Activated T-cell treated with anti-CD3 and anti-CD28 coated beads, Interleukin-2, amount 50 U/mL, for 4 hours (primary cell): Measurements from ENCODE around the gene POLR1A. TPM values are rescaled to one million over a fixed set of nuclear protein-coding genes. Genes with fewer than 3 reads are reported as not detected.

Source experiments
- ATAC-seq, 2 donors: fragments of 200-7000 bp; cut with Tn5 transposase; one replicate each; pipeline ENCODE4 v1.10.0; 2021
- DNase-seq: peaks from one replicate; pipeline ENCODE4 v3.0.0-alpha.2; 2020
- H3K27me3 Mint-ChIP-seq: one replicate; pipeline ENCODE4 v1.8.0; 2021; ENCODE audit warnings: low read depth, mixed read lengths
- H3K36me3 Mint-ChIP-seq: one replicate; pipeline ENCODE4 v1.8.0; 2022; ENCODE audit warnings: mixed read lengths; ENCODE audit not compliant: insufficient read depth
- H3K4me1 Mint-ChIP-seq: one replicate; pipeline ENCODE4 v1.8.0; 2021; ENCODE audit warnings: low read depth, mixed read lengths
- H3K4me3 Mint-ChIP-seq: one replicate; pipeline ENCODE4 v1.8.0; 2021; ENCODE audit warnings: mild to moderate bottlenecking, moderate library complexity, mixed read lengths
- H3K9me3 Mint-ChIP-seq: one replicate; pipeline ENCODE4 v1.8.0; 2021; ENCODE audit warnings: mixed read lengths
- total RNA-seq, 3 donors: library from RNA; stranded (reverse); gene quantifications; one replicate each; pipeline ENCODE4 v1.2.1, GENCODE V29; 2021

POLR1A gene
- total RNA-seq, 3 donors from 2014 or later = 80.3 to 86.3 (median 81.4) TPM

DNA sequence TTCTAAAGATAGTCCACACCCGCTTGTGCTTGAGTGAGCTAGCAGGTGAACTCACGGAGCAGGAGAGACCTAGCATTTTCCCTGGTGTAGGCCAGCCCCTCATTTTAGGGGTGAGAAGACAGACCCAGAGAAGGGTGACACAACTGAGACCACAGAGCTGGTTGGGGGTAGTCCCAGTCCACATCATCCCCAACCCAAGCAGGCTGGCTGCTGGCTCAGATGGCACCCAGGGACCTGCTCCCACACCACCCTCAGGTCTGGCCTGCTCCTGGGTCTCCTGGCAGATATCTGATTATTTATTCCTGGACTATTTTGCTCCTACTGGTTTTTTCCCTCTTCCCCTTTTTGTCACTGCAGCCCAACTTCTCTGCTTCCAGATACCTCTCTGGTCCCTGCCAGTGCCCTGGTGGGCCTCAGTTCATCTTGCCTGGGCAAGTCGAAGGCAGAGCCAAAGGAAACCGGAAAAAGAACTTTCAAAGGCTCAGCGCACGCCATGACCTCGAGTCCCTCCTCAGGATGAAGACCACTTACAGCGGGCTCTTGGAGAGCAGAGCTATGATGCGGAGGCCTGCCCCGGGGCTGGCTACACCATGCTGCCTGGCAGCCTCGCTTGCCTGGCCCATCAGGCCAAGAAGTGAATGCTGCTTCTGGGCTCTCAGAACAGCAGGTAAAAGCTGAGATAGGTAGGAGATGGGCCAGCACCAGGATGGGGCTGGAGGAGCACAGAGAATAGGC, 72.7 kb downstream of the POLR1A start:
- peaks cover 57% of the 10 kb centered on the region for H3K36me3 Mint-ChIP-seq
- no peak for DNase-seq
- peaks cover 50% of the 10 kb centered on the region for H3K4me1 Mint-ChIP-seq
- H3K27me3 Mint-ChIP-seq = no peaks in the 10 kb centered on the region
- ATAC-seq = no peak
- no peak overlapping the region for H3K4me3 Mint-ChIP-seq
- no peaks in the 10 kb centered on the region for H3K9me3 Mint-ChIP-seq

DNA sequence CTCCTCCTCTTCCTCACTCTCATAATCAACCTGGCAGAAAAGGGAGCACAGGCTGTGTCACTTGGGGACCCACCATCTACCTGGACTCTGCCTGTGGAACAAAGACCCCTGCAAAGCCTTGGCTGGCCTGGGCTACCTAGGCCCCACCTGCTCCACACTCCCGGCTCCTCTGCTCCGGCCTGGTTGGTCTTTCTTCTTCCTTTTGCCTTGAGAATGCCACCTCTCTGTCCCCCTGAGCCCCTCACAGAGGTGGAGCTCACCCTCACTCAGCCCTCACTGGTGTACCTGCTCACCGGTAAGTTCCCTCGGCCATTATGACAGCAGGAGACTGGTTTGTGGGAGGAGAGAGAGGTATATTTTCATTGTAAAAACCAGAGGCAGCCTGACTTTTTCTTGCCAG, 74.1 kb downstream of the POLR1A start:
- H3K36me3 Mint-ChIP-seq = peaks cover 58% of the 10 kb centered on the region
- H3K27me3 Mint-ChIP-seq = no peaks in the 10 kb centered on the region
- no peak overlapping the region for H3K4me3 Mint-ChIP-seq
- no peak for DNase-seq
- H3K4me1 Mint-ChIP-seq = peaks cover 36% of the 10 kb centered on the region
- H3K9me3 Mint-ChIP-seq = no peaks in the 10 kb centered on the region
- ATAC-seq = no peak

DNA sequence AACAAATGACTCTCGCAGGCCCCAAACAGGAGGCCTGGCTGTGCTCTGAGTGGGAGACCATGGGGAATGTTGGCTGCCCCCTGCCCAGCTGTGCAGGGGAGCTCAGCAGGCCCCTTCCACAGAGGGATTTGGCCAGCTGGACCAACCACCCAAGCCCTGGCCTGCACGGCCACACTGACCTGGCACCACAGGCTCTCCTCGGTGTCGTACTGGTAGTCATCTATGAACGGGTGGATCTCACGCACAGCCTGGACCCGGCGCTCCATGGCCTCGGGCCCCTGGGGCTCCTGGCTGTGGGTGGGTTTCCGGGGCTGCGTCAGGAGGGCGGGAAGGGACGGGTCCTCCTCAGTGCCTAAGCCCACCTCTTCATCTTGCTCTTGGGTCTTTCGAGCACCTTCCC, 74.5 kb downstream of the POLR1A start:
- no peaks in the 10 kb centered on the region for H3K9me3 Mint-ChIP-seq
- no peaks in the 10 kb centered on the region for H3K27me3 Mint-ChIP-seq
- peaks cover 58% of the 10 kb centered on the region for H3K36me3 Mint-ChIP-seq
- no peak for DNase-seq
- H3K4me3 Mint-ChIP-seq = no peak overlapping the region
- peaks cover 31% of the 10 kb centered on the region for H3K4me1 Mint-ChIP-seq
- ATAC-seq = no peak

GRCh38 chr2:86029873-86030272, 75.8 kb downstream of the POLR1A start:
- H3K36me3 Mint-ChIP-seq = peaks cover 63% of the 10 kb centered on the region
- DNase-seq = no peak
- no peaks in the 10 kb centered on the region for H3K9me3 Mint-ChIP-seq
- H3K4me1 Mint-ChIP-seq = peaks cover 18% of the 10 kb centered on the region
- ATAC-seq = no peak
- H3K27me3 Mint-ChIP-seq = no peaks in the 10 kb centered on the region
- no peak overlapping the region for H3K4me3 Mint-ChIP-seq

DNA sequence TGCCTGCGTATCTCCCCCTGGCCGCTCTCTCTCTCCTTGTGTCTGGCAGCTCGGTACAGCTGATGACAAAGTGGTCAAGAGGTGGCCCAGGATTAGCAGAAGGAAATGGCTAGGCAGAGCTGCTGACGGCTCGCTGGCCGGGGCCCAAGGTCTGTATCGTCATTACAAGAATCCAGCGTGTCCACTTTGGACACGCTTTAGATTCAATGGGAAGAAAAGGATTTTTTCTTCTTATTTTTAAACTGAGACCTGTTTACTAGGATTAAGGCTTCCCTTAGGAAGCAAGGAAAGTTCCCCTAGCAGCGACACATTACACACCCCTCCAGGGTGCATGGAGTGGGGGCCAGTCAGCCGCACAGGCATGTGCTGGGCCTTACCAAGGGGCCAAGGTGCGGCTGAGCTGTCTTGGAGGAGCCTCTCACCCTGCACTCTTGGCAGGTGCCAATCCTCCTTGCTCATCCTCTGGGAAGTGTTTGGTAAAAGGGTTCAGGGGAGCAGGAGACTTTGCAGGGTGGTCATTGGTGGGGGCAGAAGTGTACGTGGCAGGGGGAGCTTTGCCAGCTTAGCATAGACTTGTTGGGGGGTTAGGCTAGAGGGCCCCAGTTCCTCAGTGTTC, 76.8 kb downstream of the POLR1A start:
- Mint-ChIP-seq H3K36me3 (peaks cover 61% of the 10 kb centered on the region), H3K4me3 (no peak overlapping the region), H3K9me3 (no peaks in the 10 kb centered on the region), H3K27me3 (no peaks in the 10 kb centered on the region), H3K4me1 (peaks cover 8% of the 10 kb centered on the region)
- DNase-seq (no peak), ATAC-seq (no peak)

DNA sequence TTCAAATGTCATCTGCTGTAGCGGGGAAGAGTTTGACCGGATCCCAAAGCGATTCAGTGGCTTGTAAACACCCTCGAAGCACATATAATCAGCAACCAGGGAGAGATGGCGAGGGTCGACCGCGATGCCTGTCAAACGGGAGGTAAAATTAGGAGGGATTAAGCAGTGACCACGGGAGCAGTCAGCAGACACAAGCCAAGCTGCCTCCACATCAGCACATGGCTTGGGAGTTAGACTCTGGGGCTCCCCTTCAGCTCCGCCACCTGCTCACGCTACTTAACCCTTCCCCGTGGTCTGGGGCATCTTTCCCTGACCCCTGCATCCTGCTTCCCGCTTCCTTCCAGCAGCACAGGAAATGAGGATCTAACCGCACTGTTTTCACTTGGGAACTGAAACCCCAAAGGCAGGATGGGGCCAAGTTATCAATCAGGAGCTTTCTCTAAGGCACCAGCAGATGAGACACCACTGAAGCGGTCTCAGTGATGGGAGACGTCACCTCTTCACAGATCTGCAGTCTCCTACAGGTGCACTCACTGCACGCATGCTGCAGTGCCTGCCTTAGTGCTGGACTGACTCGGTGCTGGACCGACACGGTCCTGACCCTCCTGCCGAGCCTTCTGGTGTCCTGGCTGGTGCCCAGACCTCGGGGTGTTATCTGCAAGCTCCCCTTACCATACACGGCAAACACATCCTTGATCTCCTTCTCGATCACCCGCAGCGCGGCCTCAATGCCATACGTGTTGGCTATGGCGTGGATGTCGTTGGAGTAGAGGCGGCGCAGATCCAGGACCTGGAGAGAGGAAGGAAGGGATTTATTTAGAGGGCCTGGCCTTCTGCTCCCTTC, 77.5 kb downstream of the POLR1A start:
- no peak overlapping the region for H3K4me3 Mint-ChIP-seq
- DNase-seq (no peak), ATAC-seq (no peak)
- H3K27me3 Mint-ChIP-seq = no peaks in the 10 kb centered on the region
- H3K36me3 Mint-ChIP-seq = peaks cover 60% of the 10 kb centered on the region
- peaks cover 4% of the 10 kb centered on the region for H3K4me1 Mint-ChIP-seq
- H3K9me3 Mint-ChIP-seq = no peaks in the 10 kb centered on the region

- H3K4me3 Mint-ChIP-seq = no peak overlapping the region
- H3K9me3 Mint-ChIP-seq = no peaks in the 10 kb centered on the region
- no peaks in the 10 kb centered on the region for H3K27me3 Mint-ChIP-seq
- DNase-seq (no peak), ATAC-seq (no peak)
- H3K4me1 Mint-ChIP-seq = no peaks in the 10 kb centered on the region
- peaks cover 52% of the 10 kb centered on the region for H3K36me3 Mint-ChIP-seq
Measured at GRCh38 chr2:86027196-86027921, 78.3 kb downstream of the POLR1A start.

- no peaks in the 10 kb centered on the region for H3K27me3 Mint-ChIP-seq
- peaks cover 48% of the 10 kb centered on the region for H3K36me3 Mint-ChIP-seq
- H3K4me1 Mint-ChIP-seq = no peaks in the 10 kb centered on the region
- no peaks in the 10 kb centered on the region for H3K9me3 Mint-ChIP-seq
- DNase-seq = no peak
- H3K4me3 Mint-ChIP-seq = no peak overlapping the region
- no peak for ATAC-seq
Measured at GRCh38 chr2:86026744-86027065, 79.0 kb downstream of the POLR1A start.

GRCh38 chr2:86025976-86026743, 79.5 kb downstream of the POLR1A start:
- DNase-seq (no peak), ATAC-seq (no peak)
- Mint-ChIP-seq H3K9me3 (no peaks in the 10 kb centered on the region), H3K4me3 (no peak overlapping the region), H3K36me3 (peaks cover 44% of the 10 kb centered on the region), H3K4me1 (no peaks in the 10 kb centered on the region), H3K27me3 (no peaks in the 10 kb centered on the region)

DNA sequence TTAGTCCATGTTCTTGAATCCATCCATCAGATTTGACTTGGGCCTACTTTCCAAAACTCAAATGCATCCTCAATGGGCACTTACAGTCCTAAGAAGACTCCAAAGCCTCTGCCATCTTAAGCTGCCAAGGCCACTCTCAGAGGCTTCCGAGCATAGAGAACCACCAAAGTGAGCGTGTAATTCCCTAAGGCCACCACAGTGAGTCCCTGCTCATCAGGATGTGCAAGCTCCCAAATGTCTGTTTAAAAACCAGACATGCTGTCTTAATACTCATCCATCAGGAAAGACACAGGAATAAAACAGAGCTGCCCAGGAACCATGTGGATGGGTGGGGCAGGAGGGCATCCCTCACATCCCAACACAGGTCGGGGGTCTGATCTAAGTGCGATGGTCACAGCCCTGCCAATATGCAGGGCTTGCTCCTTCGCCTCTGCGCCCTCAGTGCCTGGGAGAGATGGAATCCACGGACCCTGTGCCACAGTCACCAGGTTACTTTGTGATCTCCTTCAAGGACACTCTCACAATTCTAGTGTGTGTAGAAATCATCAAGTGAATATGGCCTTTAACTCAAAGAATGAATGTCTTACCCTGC, 80.4 kb downstream of the POLR1A start:
- ATAC-seq (no peak), DNase-seq (no peak)
- no peaks in the 10 kb centered on the region for H3K27me3 Mint-ChIP-seq
- no peaks in the 10 kb centered on the region for H3K4me1 Mint-ChIP-seq
- no peak overlapping the region for H3K4me3 Mint-ChIP-seq
- no peaks in the 10 kb centered on the region for H3K9me3 Mint-ChIP-seq
- peaks cover 40% of the 10 kb centered on the region for H3K36me3 Mint-ChIP-seq

- no peak overlapping the region for H3K4me3 Mint-ChIP-seq
- H3K27me3 Mint-ChIP-seq = no peaks in the 10 kb centered on the region
- DNase-seq (no peak), ATAC-seq (no peak)
- H3K9me3 Mint-ChIP-seq = no peaks in the 10 kb centered on the region
- no peaks in the 10 kb centered on the region for H3K4me1 Mint-ChIP-seq
- peaks cover 26% of the 10 kb centered on the region for H3K36me3 Mint-ChIP-seq
Measured at GRCh38 chr2:86023366-86023712, 82.3 kb downstream of the POLR1A start.

DNA sequence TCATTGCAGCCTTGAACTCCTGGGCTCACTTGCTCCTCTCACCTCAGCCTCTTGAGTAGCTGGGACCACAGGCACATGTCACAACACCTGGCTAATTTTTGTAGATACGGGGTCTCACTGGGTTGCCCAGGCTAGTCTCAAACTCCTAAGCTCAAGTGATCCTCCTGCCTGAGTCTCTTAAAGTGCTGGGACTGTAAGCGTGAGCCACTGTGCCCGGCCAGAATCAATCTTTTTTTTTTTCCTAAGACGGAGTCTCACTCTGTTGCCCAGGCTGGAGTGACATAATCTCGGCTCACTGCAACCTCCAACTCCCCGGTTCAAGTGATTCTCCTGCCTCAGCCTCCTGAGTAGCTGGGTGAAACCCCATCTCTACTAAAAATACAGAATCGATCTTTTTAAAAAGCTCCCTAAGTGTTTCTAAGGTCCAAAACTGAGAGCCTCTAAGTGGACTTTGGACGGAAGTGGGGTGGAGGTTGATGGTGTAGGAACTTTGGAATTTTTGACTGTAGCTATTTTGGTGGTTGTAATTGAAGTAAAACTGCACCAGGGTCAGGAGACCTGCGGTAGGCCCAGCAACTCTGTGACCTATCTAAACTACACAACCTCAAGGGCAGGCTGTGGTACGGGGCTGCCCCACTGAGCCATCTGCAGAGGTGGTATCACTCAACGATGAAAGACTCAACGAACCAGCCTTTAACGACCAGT, 82.9 kb downstream of the POLR1A start:
- Mint-ChIP-seq H3K27me3 (no peaks in the 10 kb centered on the region), H3K4me3 (no peak overlapping the region), H3K4me1 (no peaks in the 10 kb centered on the region), H3K36me3 (peaks cover 22% of the 10 kb centered on the region), H3K9me3 (no peaks in the 10 kb centered on the region)
- no peak for DNase-seq
- ATAC-seq = no peak
